Astrocyte of the spinal cord (primary cell): ENCODE data around the gene ARMH3.
A peak's percentile ranks its signal among the peaks of the same experiment; 100 is the strongest.

Experiments
- DNase-seq: peaks from one replicate; pipeline ENCODE4 v3.0.0; 2011; ENCODE audit warnings: low read depth, low spot score
- H3K4me3 ChIP-seq: 2 replicates; pipeline ENCODE4 v1.5.1; 2011; ENCODE audit warnings: low read depth, mild to moderate bottlenecking, low read length, moderate library complexity
- CTCF ChIP-seq: IDR thresholded peaks from 2 replicates; pipeline ENCODE4 v1.5.1; 2012; ENCODE audit warnings: low read depth, mild to moderate bottlenecking, low read length, inconsistent platforms
- in situ Hi-C: cut with HindIII; loops from 2 replicates; pipeline ENCODE4 v1.10.0; 2017; ENCODE audit warnings: low sequenced_read_pairs

Gene ARMH3

GRCh38 chr10:102024799-102025198 lies 31.2 kb downstream of the ARMH3 start:
- DNase-seq: no peak
- in situ Hi-C loops: no loop called here

GRCh38 chr10:102020938-102021337 lies 35.0 kb downstream of the ARMH3 start:
- no peak for TF ChIP-seq CTCF
- no peak overlapping the region for H3K4me3 ChIP-seq
- in situ Hi-C loops: no loop called here
- no peak for DNase-seq

More at GRCh38 chr10:102024799-102025198, 31.2 kb downstream of the ARMH3 start:
- no peak for TF ChIP-seq CTCF
- no peak overlapping the region for H3K4me3 ChIP-seq

GRCh38 chr10:102017295-102017694 lies 38.7 kb downstream of the ARMH3 start:
- no peak overlapping the region for H3K4me3 ChIP-seq
- in situ Hi-C loops: no loop called here
- DNase-seq: no peak
- no peak for TF ChIP-seq CTCF

- in situ Hi-C loops: no loop called here
Measured at GRCh38 chr10:102016416-102016815, 39.6 kb downstream of the ARMH3 start.

GRCh38 chr10:102010961-102011360 lies 45.0 kb downstream of the ARMH3 start:
- TF ChIP-seq CTCF: no peak
- no peak for DNase-seq
- no peak overlapping the region for H3K4me3 ChIP-seq
- in situ Hi-C loops: no loop called here

More at GRCh38 chr10:102016416-102016815, 39.6 kb downstream of the ARMH3 start:
- no peak for TF ChIP-seq CTCF
- no peak overlapping the region for H3K4me3 ChIP-seq
- no peak for DNase-seq

- in situ Hi-C loops: no loop called here
- peak; percentile 90 for DNase-seq
- H3K4me3 ChIP-seq: no peak overlapping the region
- TF ChIP-seq CTCF: peak; percentile 98
Measured at GRCh38 chr10:102009801-102010425, 46.1 kb downstream of the ARMH3 start.
